ENCODE results near the gene NLRP12.

- TF ChIP-seq RCOR1 (IDR thresholded peaks at IDR 0.05; ENCODE audit: low read depth, low read length): no peak
- no peak for TF ChIP-seq USF2 (IDR thresholded peaks at IDR 0.05)
- no peak for TF ChIP-seq TFCP2L1 (CRISPR knock-in tag; IDR thresholded peaks at IDR 0.05)
- no peak for TF ChIP-seq RAD21 (conservative IDR thresholded peaks at IDR 0.05 in 1 of 2, IDR thresholded peaks at IDR 0.05 in 1 of 2)
- TF ChIP-seq ATOH8 (CRISPR knock-in tag; IDR thresholded peaks at IDR 0.05; ENCODE audit: low read depth): no peak
- no peak for TF ChIP-seq POLR2A (IDR thresholded peaks at IDR 0.05; ENCODE audit: low read length)
- TF ChIP-seq CTCF (IDR thresholded peaks at IDR 0.05): no peak
- TF ChIP-seq POLR2AphosphoS2 (conservative IDR thresholded peaks at IDR 0.05; ENCODE audit: low read length): no peak
Observed at GRCh38 chr19:53789708-53790678, 34.1 kb downstream of the NLRP12 start.
